T-helper 2 cell treated with Interferon-gamma antibody and Interleukin-4, amounts not matched to agents 5 μg/mL and 100 μg/mL, for 36 hours (primary cell): ENCODE results near the gene PTPA.
A peak's percentile ranks its signal among the peaks of the same experiment; 100 is the strongest.

Source experiments
- DNase-seq: peaks from one replicate; pipeline ENCODE4 v3.0.0; 2021; ENCODE audit warnings: low spot score
- H3K27ac Mint-ChIP-seq: one replicate; pipeline ENCODE4 v1.8.0; 2021; ENCODE audit warnings: mild to moderate bottlenecking, mixed read lengths
- H3K27me3 Mint-ChIP-seq: one replicate; pipeline ENCODE4 v1.8.0; 2021; ENCODE audit warnings: low read depth, mixed read lengths
- H3K36me3 Mint-ChIP-seq: one replicate; pipeline ENCODE4 v1.8.0; 2021; ENCODE audit warnings: low read depth, mixed read lengths
- H3K4me1 Mint-ChIP-seq: one replicate; pipeline ENCODE4 v1.8.0; 2021; ENCODE audit warnings: low read depth, mixed read lengths
- H3K4me3 Mint-ChIP-seq: one replicate; pipeline ENCODE4 v1.8.0; 2022; ENCODE audit warnings: mild to moderate bottlenecking, moderate library complexity, mixed read lengths
- H3K9me3 Mint-ChIP-seq: one replicate; pipeline ENCODE4 v1.8.0; 2021; ENCODE audit warnings: mixed read lengths

Gene PTPA

GRCh38 chr9:129097671-129098306, 13.4 kb upstream of the PTPA start:
- H3K4me3 Mint-ChIP-seq, result no peak overlapping the region
- H3K27ac Mint-ChIP-seq, result no peak overlapping the region
- no peaks in the 10 kb centered on the region for H3K27me3 Mint-ChIP-seq
- no peaks in the 10 kb centered on the region for H3K9me3 Mint-ChIP-seq
- DNase-seq, result no peak
- no peaks in the 10 kb centered on the region for H3K4me1 Mint-ChIP-seq
- H3K36me3 Mint-ChIP-seq, result no peaks in the 10 kb centered on the region

GRCh38 chr9:129098328-129098727, 12.9 kb upstream of the PTPA start:
- DNase-seq, result no peak
- Mint-ChIP-seq H3K9me3 (no peaks in the 10 kb centered on the region), H3K36me3 (no peaks in the 10 kb centered on the region), H3K4me3 (no peak overlapping the region), H3K4me1 (no peaks in the 10 kb centered on the region), H3K27me3 (no peaks in the 10 kb centered on the region), H3K27ac (no peak overlapping the region)

- Mint-ChIP-seq H3K4me1 (no peaks in the 10 kb centered on the region), H3K27ac (no peak overlapping the region), H3K36me3 (no peaks in the 10 kb centered on the region), H3K4me3 (no peak overlapping the region), H3K9me3 (no peaks in the 10 kb centered on the region), H3K27me3 (no peaks in the 10 kb centered on the region)
- DNase-seq, result no peak
Measured at GRCh38 chr9:129100383-129101169, 10.6 kb upstream of the PTPA start.

- Mint-ChIP-seq H3K27ac (no peak overlapping the region), H3K27me3 (no peaks in the 10 kb centered on the region), H3K4me3 (no peak overlapping the region), H3K36me3 (no peaks in the 10 kb centered on the region), H3K9me3 (no peaks in the 10 kb centered on the region), H3K4me1 (no peaks in the 10 kb centered on the region)
- DNase-seq, result no peak
Measured at GRCh38 chr9:129101279-129101678, 9.9 kb upstream of the PTPA start.

GRCh38 chr9:129102095-129102525, 9.1 kb upstream of the PTPA start:
- no peaks in the 10 kb centered on the region for H3K36me3 Mint-ChIP-seq
- H3K4me3 Mint-ChIP-seq, result no peak overlapping the region
- no peak overlapping the region for H3K27ac Mint-ChIP-seq
- DNase-seq, result no peak
- no peaks in the 10 kb centered on the region for H3K9me3 Mint-ChIP-seq
- no peaks in the 10 kb centered on the region for H3K27me3 Mint-ChIP-seq
- no peaks in the 10 kb centered on the region for H3K4me1 Mint-ChIP-seq

GRCh38 chr9:129102791-129103594, 8.2 kb upstream of the PTPA start:
- H3K4me1 Mint-ChIP-seq, result no peaks in the 10 kb centered on the region
- DNase-seq, result no peak
- H3K4me3 Mint-ChIP-seq, result no peak overlapping the region
- H3K9me3 Mint-ChIP-seq, result no peaks in the 10 kb centered on the region
- H3K27ac Mint-ChIP-seq, result no peak overlapping the region
- H3K27me3 Mint-ChIP-seq, result no peaks in the 10 kb centered on the region
- no peaks in the 10 kb centered on the region for H3K36me3 Mint-ChIP-seq

GRCh38 chr9:129103595-129103965, 7.6 kb upstream of the PTPA start:
- no peak overlapping the region for H3K27ac Mint-ChIP-seq
- H3K4me3 Mint-ChIP-seq, result no peak overlapping the region
- H3K36me3 Mint-ChIP-seq, result no peaks in the 10 kb centered on the region
- H3K27me3 Mint-ChIP-seq, result no peaks in the 10 kb centered on the region
- no peaks in the 10 kb centered on the region for H3K4me1 Mint-ChIP-seq
- H3K9me3 Mint-ChIP-seq, result no peaks in the 10 kb centered on the region
- DNase-seq, result no peak

- Mint-ChIP-seq H3K9me3 (no peaks in the 10 kb centered on the region), H3K27ac (no peak overlapping the region), H3K36me3 (no peaks in the 10 kb centered on the region), H3K27me3 (no peaks in the 10 kb centered on the region), H3K4me1 (peaks cover 3% of the 10 kb centered on the region), H3K4me3 (no peak overlapping the region)
- no peak for DNase-seq
Measured at GRCh38 chr9:129104051-129104450, 7.2 kb upstream of the PTPA start.

GRCh38 chr9:129105857-129106694, 5.1 kb upstream of the PTPA start:
- no peaks in the 10 kb centered on the region for H3K27me3 Mint-ChIP-seq
- DNase-seq, result no peak
- H3K4me3 Mint-ChIP-seq, result no peak overlapping the region
- peaks cover 11% of the 10 kb centered on the region for H3K4me1 Mint-ChIP-seq
- no peaks in the 10 kb centered on the region for H3K9me3 Mint-ChIP-seq
- no peaks in the 10 kb centered on the region for H3K36me3 Mint-ChIP-seq
- H3K27ac Mint-ChIP-seq, result no peak overlapping the region

- no peak for DNase-seq
- Mint-ChIP-seq H3K27me3 (no peaks in the 10 kb centered on the region), H3K27ac (no peak overlapping the region), H3K9me3 (no peaks in the 10 kb centered on the region), H3K4me1 (peaks cover 17% of the 10 kb centered on the region), H3K36me3 (no peaks in the 10 kb centered on the region), H3K4me3 (no peak overlapping the region)
Measured at GRCh38 chr9:129107651-129108050, 3.6 kb upstream of the PTPA start.

GRCh38 chr9:129108083-129108804, 3.0 kb upstream of the PTPA start:
- no peaks in the 10 kb centered on the region for H3K9me3 Mint-ChIP-seq
- H3K27ac Mint-ChIP-seq, result no peak overlapping the region
- H3K36me3 Mint-ChIP-seq, result no peaks in the 10 kb centered on the region
- peak overlapping the region; percentile 71 for H3K4me3 Mint-ChIP-seq
- no peaks in the 10 kb centered on the region for H3K27me3 Mint-ChIP-seq
- DNase-seq, result no peak
- peaks cover 17% of the 10 kb centered on the region for H3K4me1 Mint-ChIP-seq

- peak overlapping the region; percentile 56 for H3K27ac Mint-ChIP-seq
- H3K9me3 Mint-ChIP-seq, result no peaks in the 10 kb centered on the region
- H3K36me3 Mint-ChIP-seq, result no peaks in the 10 kb centered on the region
- H3K4me1 Mint-ChIP-seq, result peaks cover 22% of the 10 kb centered on the region
- DNase-seq, result no peak
- H3K4me3 Mint-ChIP-seq, result peak overlapping the region; percentile 71
- H3K27me3 Mint-ChIP-seq, result no peaks in the 10 kb centered on the region
Measured at GRCh38 chr9:129108805-129109536, 2.2 kb upstream of the PTPA start.

GRCh38 chr9:129109537-129109903, 1.7 kb upstream of the PTPA start:
- peak overlapping the region; percentile 56 for H3K27ac Mint-ChIP-seq
- no peak for DNase-seq

More at GRCh38 chr9:129109537-129109903, 1.7 kb upstream of the PTPA start:
- H3K36me3 Mint-ChIP-seq, result no peaks in the 10 kb centered on the region
- no peaks in the 10 kb centered on the region for H3K9me3 Mint-ChIP-seq
- no peaks in the 10 kb centered on the region for H3K27me3 Mint-ChIP-seq
- H3K4me1 Mint-ChIP-seq, result peaks cover 24% of the 10 kb centered on the region
- peak overlapping the region; percentile 71 for H3K4me3 Mint-ChIP-seq
